Spleen (tissue), 11 donors: ENCODE measurements around the gene KRT13. TPM values are rescaled to one million over a fixed set of nuclear protein-coding genes. Genes with fewer than 3 reads are reported as not detected.

Source experiments
- DNase-seq: peaks from one replicate; pipeline ENCODE4 v3.0.0-alpha.2; 2020
- H3K27ac ChIP-seq, 8 donors: fragments of 200-600 bp; sonication (generic) in 7 of 8; 1 replicate in 4 of 8; 2 replicates in 4 of 8; pipeline versions ENCODE4 v1.5.0 to v1.8.0; 2016 to 2021; ENCODE audit warnings: inconsistent platforms in 4 of 8, mild to moderate bottlenecking in 4 of 8, moderate library complexity in 1 of 8
- H3K27me3 ChIP-seq, 7 donors: fragments of 200-600 bp; sonication (generic) in 6 of 7; replicated peaks in 1 of 7; 1 replicate in 4 of 7; 2 replicates in 3 of 7; pipeline versions ENCODE4 v1.5.0 to v1.8.0; 2016 to 2021; ENCODE audit warnings: inconsistent platforms in 3 of 7, mild to moderate bottlenecking in 1 of 7
- H3K36me3 ChIP-seq, 6 donors: fragments of 200-600 bp; sonication (generic) in 5 of 6; 1 replicate in 4 of 6; 2 replicates in 2 of 6; pipeline versions ENCODE4 v1.5.0 to v1.8.0; 2016 to 2021; ENCODE audit warnings: inconsistent platforms in 2 of 6
- H3K4me1 ChIP-seq, 6 donors: fragments of 200-600 bp; sonication (generic) in 5 of 6; 1 replicate in 3 of 6; 2 replicates in 3 of 6; pipeline versions ENCODE4 v1.5.0 to v1.8.0; 2016 to 2021; ENCODE audit warnings: inconsistent platforms in 3 of 6
- H3K4me3 ChIP-seq, 8 donors: fragments of 200-600 bp; sonication (generic) in 7 of 8; 1 replicate in 4 of 8; 2 replicates in 4 of 8; pipeline versions ENCODE4 v1.5.0 to v1.8.0; 2016 to 2021; ENCODE audit warnings: inconsistent platforms in 4 of 8, mild to moderate bottlenecking in 4 of 8, moderate library complexity in 2 of 8
- H3K9me3 ChIP-seq, 8 donors: fragments of 200-600 bp; sonication (generic) in 7 of 8; 1 replicate in 4 of 8; 2 replicates in 4 of 8; pipeline versions ENCODE4 v1.5.0 to v1.8.0; 2016 to 2021; ENCODE audit warnings: inconsistent platforms in 4 of 8
- CTCF ChIP-seq, 11 experiments: fragments of 200-600 bp in 7 of 11; fragments of 450-650 bp in 4 of 11; sonication (generic) in 4 of 11; IDR thresholded peaks in 8 of 11; conservative IDR thresholded peaks in 3 of 11; 1 replicate in 7 of 11; 2 replicates in 4 of 11; pipeline versions ENCODE4 v1.4.0 to v1.8.0; 2016 to 2021; ENCODE audit warnings: antibody characterized with exemption in 11 of 11, inconsistent platforms in 4 of 11, mild to moderate bottlenecking in 1 of 11
- POLR2A ChIP-seq, 3 donors: fragments of 450-650 bp; IDR thresholded peaks; one replicate each; pipeline ENCODE4 v1.5.1; 2017; ENCODE audit warnings: antibody characterized with exemption in 3 of 3, mild to moderate bottlenecking in 1 of 3
- POLR2AphosphoS5 ChIP-seq, 3 donors: sonication (generic); formaldehyde crosslinking; IDR thresholded peaks; one replicate each; pipeline ENCODE4 v1.5.1; 2017; ENCODE audit warnings: antibody characterized with exemption in 3 of 3
- WGBS, 5 donors: extraction: QIAGEN DNeasy Blood & Tissue Kit in 3 of 5; methylation state at CpG; one replicate each; pipeline versions ENCODE4 v1.1.5 to v1.1.7; 2013 to 2018; 5-methylcytosine and 5-hydroxymethylcytosine counted together
- intact Hi-C: fragments of 100-400 bp; cut with DNase I; formaldehyde crosslinking; loops from one replicate; pipeline ENCODE4 v1.15.0; 2023; ENCODE audit warnings: low total_unique reads
- polyA plus RNA-seq, 3 donors: library from polyadenylated mRNA; stranded (reverse); fragments of 200-250 nt; gene quantifications; one replicate each; pipeline ENCODE4 v1.2.1, GENCODE V29; 2013
- total RNA-seq, 7 donors: library from RNA; depleted of rRNA in 3 of 7; stranded (reverse); fragments of >200 nt in 3 of 7; fragmentation: NEBNext Ultra II Directional in 4 of 7; extraction: Animal tissue kit (Norgen Biotek cat#: 25700) in 4 of 7; gene quantifications; one replicate each; pipeline versions ENCODE4 v1.1.0 to v1.2.1, GENCODE V29; 2016 to 2021
- donor health status: healthy with polysubstance abuse.
- donor health status: DM: no; HTN: no; CAD: no; lungs with moderate emphysema.
- donor health status: DM: no; HTN: no; CAD: no.
- donor health status: Bipolar disorder and iron deficiency.
- donor health status: healthy.
- donor health status: DM: no; HTN: no; CAD: no.
- donor health status: DM: yes; HTN: yes; CAD: no.

The KRT13 gene
- total and polyA plus RNA-seq, 10 donors = 1.6 to 26.4 (median 3.8) TPM; not detected in 7

- peaks cover under 1 to 14% (median 5%) of the 10 kb centered on the region in 6 donors for H3K4me1 ChIP-seq
- H3K27ac ChIP-seq = no peak overlapping the region
- 83 to 92% (median 90%) methylated on average over 5 to 12 of the region's 12 CpGs for WGBS, 5 donors
- no peaks in the 10 kb centered on the region for H3K9me3 ChIP-seq
- no peak overlapping the region for H3K4me3 ChIP-seq
- TF ChIP-seq CTCF (IDR thresholded peaks at IDR 0.05 in 8 of 11, conservative IDR thresholded peaks at IDR 0.05 in 3 of 11) (no peak), POLR2AphosphoS5 (IDR thresholded peaks at IDR 0.05) (no peak), POLR2A (IDR thresholded peaks at IDR 0.05) (no peak)
- no peaks in the 10 kb centered on the region for H3K36me3 ChIP-seq
- intact Hi-C loops = no loop called here
- DNase-seq = no peak
- H3K27me3 ChIP-seq = peaks cover 0 to 78% (median 14%) of the 10 kb centered on the region in 7 donors
Observed at GRCh38 chr17:41522301-41523224, 17.2 kb upstream of the KRT13 start.

- 69 to 77% (median 72%) methylated on average over 6 of the region's 6 CpGs for WGBS, 5 donors
- Histone ChIP-seq H3K4me1 (peaks cover 0 to 7% (median 0%) of the 10 kb centered on the region in 6 donors), H3K27me3 (peaks cover 0 to 75% (median 6%) of the 10 kb centered on the region in 7 donors), H3K9me3 (no peaks in the 10 kb centered on the region), H3K4me3 (no peak overlapping the region), H3K27ac (no peak overlapping the region), H3K36me3 (no peaks in the 10 kb centered on the region)
- intact Hi-C loops = no loop called here
- DNase-seq = no peak
- TF ChIP-seq POLR2A (IDR thresholded peaks at IDR 0.05) = no peak
- no peak for TF ChIP-seq CTCF (IDR thresholded peaks at IDR 0.05 in 8 of 11, conservative IDR thresholded peaks at IDR 0.05 in 3 of 11)
- no peak for TF ChIP-seq POLR2AphosphoS5 (IDR thresholded peaks at IDR 0.05)
Observed at GRCh38 chr17:41521574-41522261, 16.3 kb upstream of the KRT13 start.

GRCh38 chr17:41520821-41521521, 15.6 kb upstream of the KRT13 start:
- WGBS, 5 donors = 68 to 79% (median 76%) methylated on average over 5 to 10 of the region's 10 CpGs
- Histone ChIP-seq H3K27me3 (peaks cover 0 to 70% (median 0%) of the 10 kb centered on the region in 7 donors), H3K9me3 (no peaks in the 10 kb centered on the region), H3K4me3 (no peak overlapping the region), H3K4me1 (peaks cover 0 to 7% (median 0%) of the 10 kb centered on the region in 6 donors), H3K27ac (no peak overlapping the region), H3K36me3 (no peaks in the 10 kb centered on the region)
- DNase-seq = no peak
- intact Hi-C loops = no loop called here
- TF ChIP-seq CTCF (IDR thresholded peaks at IDR 0.05 in 8 of 11, conservative IDR thresholded peaks at IDR 0.05 in 3 of 11) (no peak), POLR2AphosphoS5 (IDR thresholded peaks at IDR 0.05) (no peak), POLR2A (IDR thresholded peaks at IDR 0.05) (no peak)
